HG02588 (cell line): ENCODE results near the gene BZW1.

ENCODE experiments used
- ATAC-seq: cut with Tn5 transposase; IDR thresholded peaks from one replicate; pipeline ENCODE4 v1.9.1; 2021; ENCODE audit warnings: mild to moderate bottlenecking, moderate library complexity; ENCODE audit not compliant: unreplicated experiment

The BZW1 gene

GRCh38 chr2:200811333-200812121 is at the start of gene BZW1:
Gene BZW1, plus strand, starts transcription at chr2:200811910. Its CDS starts 1,308 bp downstream, at chr2:200813218.
- ATAC-seq, result peak; percentile 76

DNA sequence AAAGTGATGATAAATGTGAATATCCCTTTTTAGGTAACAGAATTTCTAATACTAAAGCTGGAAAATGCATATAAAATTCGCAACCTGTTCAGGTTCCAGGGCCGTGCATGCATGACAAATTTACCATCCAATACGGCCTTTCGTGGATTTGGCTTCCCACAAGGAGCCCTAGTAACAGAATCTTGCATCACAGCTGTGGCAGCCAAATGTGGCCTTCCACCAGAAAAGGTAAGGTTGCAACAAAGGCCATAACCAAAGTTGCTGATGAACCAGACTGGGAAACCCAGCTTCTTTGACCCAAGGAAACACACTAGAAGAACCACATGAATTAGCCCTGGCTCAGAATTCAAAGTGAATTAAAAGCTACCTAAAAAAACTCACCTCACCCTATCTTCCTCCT is 49.6 kb upstream of the BZW1 start:
- ATAC-seq, result no peak

- no peak for ATAC-seq
Measured at GRCh38 chr2:200763422-200763821, 48.3 kb upstream of the BZW1 start.

DNA sequence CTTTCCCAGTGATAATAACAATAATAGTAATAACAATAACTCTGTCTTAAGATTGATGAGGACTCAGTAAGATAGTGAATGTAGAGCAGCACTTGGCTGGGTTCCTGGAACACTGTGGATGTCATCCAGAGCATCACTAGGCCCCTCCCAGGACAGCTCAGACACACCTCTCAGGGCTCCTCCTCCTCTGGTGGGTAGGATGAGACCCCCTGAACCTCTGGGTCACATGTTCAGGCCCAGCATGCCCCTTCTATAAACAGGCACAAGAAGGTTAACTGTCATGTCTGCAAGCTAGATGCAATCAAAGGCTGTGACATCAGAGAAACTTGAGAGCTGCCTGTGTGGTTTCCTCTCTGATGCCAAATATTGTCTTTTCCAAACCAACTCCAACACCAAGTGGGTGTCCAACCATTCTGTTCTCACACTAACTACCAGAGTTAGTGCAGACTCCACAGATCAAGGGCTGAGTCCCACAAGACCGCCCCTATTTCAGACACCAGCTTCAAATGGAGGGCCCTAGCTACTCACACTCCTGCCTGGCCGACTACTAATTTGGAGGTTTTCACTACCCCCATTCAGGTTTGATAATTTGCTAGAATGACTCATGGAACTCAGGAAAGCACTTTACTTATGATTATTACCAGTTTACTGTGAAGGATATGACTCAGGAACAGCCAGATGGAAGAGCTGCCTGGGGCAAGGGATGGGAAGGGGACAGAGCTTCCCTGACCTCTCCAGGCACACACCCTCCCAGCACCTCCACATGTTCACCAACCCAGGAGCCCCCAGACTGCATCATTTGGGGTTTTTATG is 46.4 kb upstream of the BZW1 start:
- peak; percentile 49 for ATAC-seq

DNA sequence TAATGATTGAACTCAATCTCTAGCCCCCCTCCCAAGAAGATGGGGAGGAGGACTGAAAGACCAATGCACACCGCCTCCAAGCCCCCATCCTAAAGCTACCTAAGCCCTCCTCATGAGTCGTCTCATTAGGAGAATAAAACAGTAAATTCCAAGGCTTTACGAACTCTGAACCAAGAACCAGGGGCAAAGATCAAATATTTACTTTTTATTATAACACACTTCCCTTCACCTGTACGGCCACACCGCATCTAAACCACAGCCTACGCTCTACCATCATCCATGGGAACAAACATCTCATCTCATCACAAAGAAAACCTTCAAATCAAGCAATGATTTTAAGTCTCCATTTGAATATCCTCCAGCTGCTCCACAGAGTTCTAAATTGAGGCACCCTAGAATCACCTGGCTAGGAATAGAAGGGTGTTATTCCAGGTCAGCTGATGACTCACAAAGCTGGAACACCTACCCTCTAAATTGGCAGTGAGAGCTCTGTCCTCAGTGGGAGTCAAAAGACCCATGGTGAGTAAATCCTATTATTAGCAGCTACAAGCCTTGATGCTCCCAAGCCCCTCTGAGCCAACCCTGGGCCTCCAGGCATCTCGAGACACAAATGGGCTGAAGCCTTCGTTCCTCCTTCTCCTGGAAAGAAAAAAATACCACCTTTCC is 45.6 kb upstream of the BZW1 start:
- ATAC-seq, result no peak

DNA sequence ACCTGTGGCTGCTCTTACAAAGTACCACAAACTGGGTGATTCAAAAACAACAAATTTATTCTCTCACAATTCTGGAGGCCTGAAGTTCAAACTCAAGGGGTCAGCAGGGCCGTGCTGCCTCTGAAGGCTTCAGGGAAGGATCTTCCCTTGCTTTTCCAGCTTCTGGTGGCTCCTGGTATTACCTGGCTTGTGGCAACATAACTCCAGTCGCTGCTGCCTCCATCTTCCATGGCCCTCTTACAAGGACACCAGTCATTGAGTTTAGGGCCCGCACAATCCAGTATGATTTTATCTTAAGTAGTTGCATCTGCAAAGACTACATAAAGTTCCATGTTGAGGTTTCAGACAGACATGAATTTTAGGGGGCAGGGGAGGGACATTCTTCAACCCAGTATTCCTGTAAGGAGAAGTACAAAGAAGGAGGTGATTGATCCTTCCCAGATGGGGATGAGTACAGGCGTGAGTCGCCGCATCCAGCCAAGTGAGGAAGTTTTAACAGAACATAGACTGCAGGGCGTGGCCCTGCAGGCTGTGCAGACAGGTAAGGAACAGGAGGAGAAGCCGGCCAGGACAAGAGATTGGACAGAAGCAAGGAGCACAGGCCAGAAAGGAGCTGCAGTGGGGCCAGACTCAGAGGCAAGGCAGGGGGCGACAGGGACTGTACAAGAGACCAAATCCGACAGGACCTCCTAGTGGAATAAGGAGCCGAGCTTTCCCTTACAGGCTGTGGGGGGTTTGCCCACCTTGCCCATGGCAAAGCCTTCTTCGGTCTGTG is 44.4 kb upstream of the BZW1 start:
- no peak for ATAC-seq

DNA sequence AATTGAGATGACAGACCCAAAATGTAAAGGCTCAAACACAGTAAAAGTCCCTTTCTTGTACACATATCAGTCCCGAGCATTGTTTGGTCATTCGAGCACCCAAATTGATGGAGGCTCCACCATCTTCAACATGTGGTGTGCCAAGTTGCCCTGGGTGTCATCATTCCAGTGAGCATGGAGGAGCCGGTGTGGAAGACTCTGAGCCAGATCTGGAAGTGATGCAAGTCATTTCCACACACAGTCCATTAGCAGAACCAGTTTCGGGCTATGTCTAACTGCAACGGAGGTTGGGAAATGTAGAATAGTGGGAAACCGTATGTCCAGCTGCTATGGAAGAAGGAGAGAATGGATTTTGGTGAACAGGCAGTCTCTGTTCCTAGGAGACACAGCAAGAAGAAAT is 40.9 kb upstream of the BZW1 start:
- ATAC-seq, result no peak

GRCh38 chr2:200772620-200773019 is 39.1 kb upstream of the BZW1 start:
- no peak for ATAC-seq

DNA sequence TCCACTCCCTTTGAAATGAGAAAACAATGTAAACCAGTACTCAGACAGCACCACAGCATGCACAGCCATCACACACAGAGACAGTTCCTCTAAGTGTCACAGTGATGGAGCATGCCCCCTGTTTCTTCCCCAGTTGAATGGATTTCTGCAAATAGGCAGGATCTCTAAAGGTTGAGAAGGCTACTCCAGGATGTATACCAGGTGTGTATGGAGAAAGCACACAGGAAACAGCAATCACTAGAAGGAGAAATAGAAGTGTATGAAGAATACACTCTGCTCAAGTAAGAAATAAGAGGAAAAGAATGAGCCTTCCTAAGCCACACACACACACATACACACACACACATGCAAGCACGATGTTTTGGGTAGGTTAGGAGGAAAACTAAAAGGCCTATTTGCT is 38.6 kb upstream of the BZW1 start:
- no peak for ATAC-seq

GRCh38 chr2:200774920-200775319 is 36.8 kb upstream of the BZW1 start:
- ATAC-seq, result no peak

DNA sequence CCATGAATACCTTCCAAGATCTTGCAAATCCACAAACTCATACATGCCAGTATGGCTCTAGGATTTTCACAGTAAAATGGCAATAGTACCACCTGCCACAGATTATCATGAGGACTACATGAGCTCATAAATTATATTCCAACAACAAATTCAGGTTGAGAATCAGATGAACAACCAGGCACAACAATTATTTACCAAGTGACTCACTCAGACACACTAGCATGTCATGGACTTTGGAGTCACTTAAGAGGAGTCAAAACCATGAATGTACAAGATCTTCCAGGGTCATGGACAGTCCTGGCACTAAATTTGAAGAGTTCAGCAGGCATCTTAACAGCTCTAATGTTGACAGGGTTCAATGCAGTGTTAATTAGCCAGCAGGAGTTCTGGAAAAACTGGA is 34.4 kb upstream of the BZW1 start:
- ATAC-seq, result no peak

- no peak for ATAC-seq
Measured at GRCh38 chr2:200778038-200778437, 33.7 kb upstream of the BZW1 start.

- no peak for ATAC-seq
Measured at GRCh38 chr2:200779214-200779613, 32.5 kb upstream of the BZW1 start.

GRCh38 chr2:200781616-200782015 is 30.1 kb upstream of the BZW1 start:
- no peak for ATAC-seq

- ATAC-seq, result no peak
Measured at GRCh38 chr2:200782251-200782650, 29.5 kb upstream of the BZW1 start.

- no peak for ATAC-seq
Measured at GRCh38 chr2:200784215-200784614, 27.5 kb upstream of the BZW1 start.

GRCh38 chr2:200786423-200786822 is 25.3 kb upstream of the BZW1 start:
- ATAC-seq, result no peak

DNA sequence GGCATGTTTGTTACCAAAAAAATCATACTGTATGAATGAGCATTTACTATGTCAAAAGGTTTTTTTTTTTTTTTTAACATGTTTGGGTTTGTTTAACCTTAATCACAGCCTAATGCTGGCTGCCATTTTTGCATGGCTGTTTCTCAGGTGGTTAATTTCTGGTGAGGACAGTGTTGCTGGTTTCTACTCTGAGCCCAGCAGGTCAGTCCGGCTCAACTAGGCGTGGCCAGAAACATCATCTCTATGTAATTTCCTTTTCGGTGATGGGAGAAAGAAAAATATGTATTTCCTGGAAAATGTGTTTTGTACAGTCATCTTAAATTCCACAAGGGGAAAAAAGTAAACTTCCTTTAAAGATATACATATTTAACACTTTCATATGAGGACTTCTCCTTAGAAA is 24.9 kb upstream of the BZW1 start:
- ATAC-seq, result no peak

GRCh38 chr2:200787351-200788120 is 24.2 kb upstream of the BZW1 start:
- no peak for ATAC-seq

DNA sequence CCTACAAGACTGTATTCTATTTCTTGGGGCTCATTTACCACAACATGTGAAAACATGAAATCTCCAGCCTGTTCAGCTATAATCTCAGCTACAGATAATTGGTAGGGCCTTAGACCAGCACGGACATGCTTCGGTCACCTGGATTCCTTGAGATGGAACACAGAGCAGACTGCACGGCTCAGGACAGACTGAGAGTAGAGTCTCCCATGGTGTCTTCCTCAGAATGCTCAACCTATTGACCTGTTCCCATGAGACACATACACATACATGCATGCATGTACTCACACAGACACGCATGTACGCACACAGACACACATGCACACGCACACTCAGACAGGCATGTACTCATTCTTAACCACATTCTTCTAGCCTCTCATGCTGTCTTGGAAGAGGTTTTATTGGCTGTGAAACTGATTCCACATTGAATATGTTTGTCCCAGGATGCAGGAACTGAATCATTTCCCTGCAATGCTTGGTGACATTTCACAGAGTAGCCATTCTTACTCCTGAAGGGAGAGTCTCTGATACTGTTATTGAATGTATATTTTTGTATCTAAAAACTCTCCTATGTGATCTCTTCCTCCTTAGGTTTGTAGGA is 23.5 kb upstream of the BZW1 start:
- no peak for ATAC-seq
